ENCODE results near the gene GSAP.

Gene GSAP

DNA sequence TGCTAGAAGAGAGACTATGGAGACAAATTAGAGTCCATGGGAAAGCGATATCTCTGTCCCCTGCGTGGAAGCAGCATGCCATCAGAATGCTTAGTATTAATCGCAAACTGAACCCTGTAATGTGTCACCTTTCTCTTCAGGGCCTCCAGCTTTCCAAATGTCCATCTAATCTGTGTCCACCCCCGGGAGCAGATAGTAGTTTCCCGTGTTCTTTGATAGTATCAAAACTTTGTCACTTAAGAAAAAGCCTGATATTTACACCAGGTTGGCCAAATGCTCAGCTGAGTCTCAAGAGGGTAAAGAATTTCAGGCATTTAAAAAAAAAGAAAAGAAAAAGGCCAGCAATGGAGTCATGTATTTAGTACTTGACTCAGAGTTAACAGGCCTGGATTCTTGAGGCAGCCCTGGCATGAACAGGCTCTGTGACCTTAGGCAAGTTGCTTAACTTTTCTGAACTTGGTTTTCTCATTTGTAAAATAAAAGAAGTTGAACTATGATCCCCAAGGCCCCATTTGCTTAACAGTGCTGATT, 10.4 kb upstream of the GSAP start:
- H3K4me3 ChIP-seq (ENCODE audit: low read depth, low read length), result no peak overlapping the region
- no peak for TF ChIP-seq CTCF (IDR thresholded peaks at IDR 0.05; ENCODE audit: borderline replicate concordance, insufficient read depth, low read depth, low read length)

GRCh38 chr7:77426052-77426404, 9.9 kb upstream of the GSAP start:
- no peak overlapping the region for H3K4me3 ChIP-seq (ENCODE audit: low read depth, low read length)
- no peak for TF ChIP-seq CTCF (IDR thresholded peaks at IDR 0.05; ENCODE audit: borderline replicate concordance, insufficient read depth, low read depth, low read length)

GRCh38 chr7:77425101-77426051, 9.2 kb upstream of the GSAP start:
- H3K4me3 ChIP-seq (ENCODE audit: low read depth, low read length), result no peak overlapping the region
- no peak for TF ChIP-seq CTCF (IDR thresholded peaks at IDR 0.05; ENCODE audit: borderline replicate concordance, insufficient read depth, low read depth, low read length)

DNA sequence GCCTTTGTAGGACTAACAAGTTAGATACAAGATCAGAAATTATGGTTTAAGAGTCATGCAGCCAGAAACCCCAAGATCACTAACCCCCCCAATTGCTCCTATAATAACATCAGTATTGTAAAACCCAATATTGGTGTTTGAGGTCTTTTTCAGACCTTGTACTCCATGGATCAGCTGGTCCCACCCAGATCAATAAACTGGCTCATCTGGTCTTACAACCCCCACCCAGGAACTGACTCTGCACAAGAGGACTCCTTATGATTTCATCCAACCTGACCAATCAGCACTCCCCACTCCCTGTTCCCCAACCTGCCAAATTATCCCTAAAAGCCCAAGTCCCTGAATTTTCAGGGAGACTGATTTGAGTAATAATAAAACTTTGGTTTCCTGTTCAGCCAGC, 6.4 kb upstream of the GSAP start:
- no peak for TF ChIP-seq CTCF (IDR thresholded peaks at IDR 0.05; ENCODE audit: borderline replicate concordance, insufficient read depth, low read depth, low read length)

GRCh38 chr7:77420986-77421672, 5.0 kb upstream of the GSAP start:
- H3K4me3 ChIP-seq (ENCODE audit: low read depth, low read length), result no peak overlapping the region
- TF ChIP-seq CTCF (IDR thresholded peaks at IDR 0.05; ENCODE audit: borderline replicate concordance, insufficient read depth, low read depth, low read length), result no peak

More for the DNA sequence above, 6.4 kb upstream of the GSAP start:
- no peak overlapping the region for H3K4me3 ChIP-seq (ENCODE audit: low read depth, low read length)

GRCh38 chr7:77420438-77420837, 4.3 kb upstream of the GSAP start:
- TF ChIP-seq CTCF (IDR thresholded peaks at IDR 0.05; ENCODE audit: borderline replicate concordance, insufficient read depth, low read depth, low read length), result no peak
- H3K4me3 ChIP-seq (ENCODE audit: low read depth, low read length), result no peak overlapping the region

Data from GM12875 (cell line).